Sigmoid colon (tissue), 4 donors: ENCODE measurements around the gene PTGS1.

ENCODE experiments used
- EP300 ChIP-seq, 4 donors: sonication (generic); formaldehyde crosslinking; IDR thresholded peaks; one replicate each; pipeline ENCODE4 v1.6.1; 2017; ENCODE audit warnings: antibody characterized with exemption in 4 of 4
- TF ChIP-seq, protein P1 (sequence below), 4 experiments: fragments of 450-650 bp in 3 of 4; fragments of 200-600 bp in 1 of 4; IDR thresholded peaks; one replicate each; pipeline ENCODE4 v1.5.1; 2016 to 2019; ENCODE audit warnings: antibody characterized with exemption in 4 of 4, mild to moderate bottlenecking in 3 of 4, moderate library complexity in 2 of 4

DNA sequence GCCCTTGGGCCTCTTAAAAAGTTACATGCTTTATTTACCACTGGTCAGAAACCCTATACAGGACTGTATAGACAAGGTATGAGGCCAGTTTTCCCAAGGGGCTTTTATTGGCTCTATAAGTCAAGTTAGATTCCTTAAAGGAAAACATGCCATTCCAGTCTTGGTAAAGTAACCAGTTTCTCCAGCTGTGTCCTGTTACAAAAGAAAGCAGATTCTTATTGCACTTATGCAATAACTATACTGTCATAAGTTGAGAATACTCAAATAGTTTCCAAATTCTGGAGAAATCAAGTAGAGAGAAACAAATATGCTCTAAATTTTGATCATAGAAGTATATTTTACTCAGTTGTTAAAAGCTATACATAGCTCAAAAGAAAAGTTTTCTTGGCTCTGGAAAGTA lies 47.2 kb downstream of the PTGS1 start:
- TF ChIP-seq, protein P1, sequence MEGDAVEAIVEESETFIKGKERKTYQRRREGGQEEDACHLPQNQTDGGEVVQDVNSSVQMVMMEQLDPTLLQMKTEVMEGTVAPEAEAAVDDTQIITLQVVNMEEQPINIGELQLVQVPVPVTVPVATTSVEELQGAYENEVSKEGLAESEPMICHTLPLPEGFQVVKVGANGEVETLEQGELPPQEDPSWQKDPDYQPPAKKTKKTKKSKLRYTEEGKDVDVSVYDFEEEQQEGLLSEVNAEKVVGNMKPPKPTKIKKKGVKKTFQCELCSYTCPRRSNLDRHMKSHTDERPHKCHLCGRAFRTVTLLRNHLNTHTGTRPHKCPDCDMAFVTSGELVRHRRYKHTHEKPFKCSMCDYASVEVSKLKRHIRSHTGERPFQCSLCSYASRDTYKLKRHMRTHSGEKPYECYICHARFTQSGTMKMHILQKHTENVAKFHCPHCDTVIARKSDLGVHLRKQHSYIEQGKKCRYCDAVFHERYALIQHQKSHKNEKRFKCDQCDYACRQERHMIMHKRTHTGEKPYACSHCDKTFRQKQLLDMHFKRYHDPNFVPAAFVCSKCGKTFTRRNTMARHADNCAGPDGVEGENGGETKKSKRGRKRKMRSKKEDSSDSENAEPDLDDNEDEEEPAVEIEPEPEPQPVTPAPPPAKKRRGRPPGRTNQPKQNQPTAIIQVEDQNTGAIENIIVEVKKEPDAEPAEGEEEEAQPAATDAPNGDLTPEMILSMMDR (IDR thresholded peaks at IDR 0.05) = no peak
- TF ChIP-seq EP300 (IDR thresholded peaks at IDR 0.05) = no peak
